Liver (tissue), 9 donors: ENCODE data around the gene DENND4C. TPM values are rescaled to one million over a fixed set of nuclear protein-coding genes. Genes with fewer than 3 reads are reported as not detected.

Source experiments
- DNase-seq: peaks from one replicate; pipeline ENCODE4 v3.0.0-alpha.2; 2017; ENCODE audit warnings: low spot score
- H3K27ac ChIP-seq, 2 donors: one replicate each; pipeline ENCODE4 v1.7.0; 2013; ENCODE audit warnings: inconsistent platforms in 2 of 2, low read length in 2 of 2, control low read depth in 1 of 2, low read depth in 1 of 2, mild to moderate bottlenecking in 1 of 2
- H3K27me3 ChIP-seq, 4 donors: one replicate each; pipeline versions ENCODE4 v1.6.1 to v1.7.0; 2013; ENCODE audit warnings: low read length in 3 of 4, inconsistent platforms in 1 of 4, mild to moderate bottlenecking in 1 of 4, moderate library complexity in 1 of 4; ENCODE audit not compliant: control insufficient read depth in 4 of 4, insufficient read depth in 4 of 4
- H3K36me3 ChIP-seq, 4 donors: one replicate each; pipeline versions ENCODE4 v1.6.1 to v1.7.0; 2013; ENCODE audit warnings: low read length in 3 of 4, mild to moderate bottlenecking in 3 of 4, low read depth in 1 of 4, moderate library complexity in 1 of 4; ENCODE audit not compliant: control insufficient read depth in 4 of 4, insufficient read depth in 3 of 4
- H3K4me1 ChIP-seq, 4 donors: one replicate each; pipeline versions ENCODE4 v1.6.1 to v1.7.0; 2013; ENCODE audit warnings: low read length in 3 of 4, mild to moderate bottlenecking in 3 of 4, moderate library complexity in 1 of 4; ENCODE audit not compliant: control insufficient read depth in 4 of 4, insufficient read depth in 4 of 4
- H3K4me3 ChIP-seq, 3 donors: one replicate each; pipeline versions ENCODE4 v1.6.1 to v1.7.0; 2013; ENCODE audit warnings: low read length in 3 of 3, control low read depth in 1 of 3, low read depth in 1 of 3, mild to moderate bottlenecking in 1 of 3
- H3K9ac ChIP-seq, 2 donors: one replicate each; pipeline ENCODE4 v1.7.0; 2013; ENCODE audit warnings: low read length in 2 of 2, mild to moderate bottlenecking in 2 of 2, moderate library complexity in 2 of 2, control low read depth in 1 of 2, low read depth in 1 of 2
- H3K9me3 ChIP-seq, 4 donors: one replicate each; pipeline versions ENCODE4 v1.6.1 to v1.7.0; 2013; ENCODE audit warnings: low read length in 3 of 4; ENCODE audit not compliant: control insufficient read depth in 4 of 4
- FOXA1 ChIP-seq: IDR thresholded peaks from 2 replicates; pipeline ENCODE4 v1.6.1; 2016; ENCODE audit warnings: antibody characterized with exemption
- FOXA2 ChIP-seq: IDR thresholded peaks from 2 replicates; pipeline ENCODE4 v1.6.1; 2016; ENCODE audit warnings: antibody characterized with exemption
- GABPA ChIP-seq, 2 donors: IDR thresholded peaks in 1 of 2; conservative IDR thresholded peaks in 1 of 2; 2 replicates each; pipeline ENCODE4 v1.6.1; 2016; ENCODE audit warnings: antibody characterized with exemption in 2 of 2, mild to moderate bottlenecking in 1 of 2, moderate library complexity in 1 of 2
- HNF4A ChIP-seq, 2 donors: conservative IDR thresholded peaks; 2 replicates each; pipeline ENCODE4 v1.6.1; 2016; ENCODE audit warnings: antibody characterized with exemption in 2 of 2, mild to moderate bottlenecking in 2 of 2
- HNF4G ChIP-seq: IDR thresholded peaks from 2 replicates; pipeline ENCODE4 v1.6.1; 2016; ENCODE audit warnings: antibody characterized with exemption
- JUND ChIP-seq, 2 donors: IDR thresholded peaks; 2 replicates each; pipeline ENCODE4 v1.6.1; 2016; ENCODE audit warnings: antibody characterized with exemption in 2 of 2
- NR2F2 ChIP-seq: IDR thresholded peaks from 2 replicates; pipeline ENCODE4 v1.6.1; 2016; ENCODE audit warnings: antibody characterized with exemption
- RAD21 ChIP-seq, 2 donors: IDR thresholded peaks; 2 replicates each; pipeline ENCODE4 v1.6.1; 2016; ENCODE audit warnings: antibody characterized with exemption in 2 of 2, mild to moderate bottlenecking in 2 of 2
- REST ChIP-seq: IDR thresholded peaks from 2 replicates; pipeline ENCODE4 v1.6.1; 2016; ENCODE audit warnings: antibody characterized with exemption, mild to moderate bottlenecking
- RXRA ChIP-seq, 2 donors: IDR thresholded peaks; 2 replicates each; pipeline ENCODE4 v1.6.1; 2017 to 2018; ENCODE audit warnings: antibody characterized with exemption in 2 of 2, mild to moderate bottlenecking in 1 of 2
- TAF1 ChIP-seq: conservative IDR thresholded peaks from 2 replicates; pipeline ENCODE4 v1.6.1; 2016; ENCODE audit warnings: antibody characterized with exemption, mild to moderate bottlenecking
- YY1 ChIP-seq: IDR thresholded peaks from 2 replicates; pipeline ENCODE4 v1.6.1; 2016; ENCODE audit warnings: antibody characterized with exemption, mild to moderate bottlenecking
- ZBTB33 ChIP-seq: IDR thresholded peaks from 2 replicates; pipeline ENCODE4 v1.6.1; 2016; ENCODE audit warnings: antibody characterized with exemption
- WGBS: extraction: QIAGEN DNeasy Blood & Tissue Kit; methylation state at CpG from one replicate; pipeline ENCODE4 v1.1.7; 2013; 5-methylcytosine and 5-hydroxymethylcytosine counted together
- polyA plus RNA-seq, 2 donors: library from polyadenylated mRNA; stranded (reverse) in 1 of 2; unstranded in 1 of 2; fragments of 200-250 nt in 1 of 2; fragments of >200 nt in 1 of 2; fragmentation: Nextera tagmentation in 1 of 2; extraction: Ambion mirVana in 1 of 2; gene quantifications; one replicate each; pipeline versions ENCODE4 v1.2.1 to v1.2.3, GENCODE V29; 2013 to 2015
- total RNA-seq, 2 donors: library from RNA; depleted of rRNA; stranded (reverse); fragments of >200 nt; gene quantifications; one replicate each; pipeline ENCODE4 v1.2.3, GENCODE V29; 2014
- TF ChIP-seq, protein P1 (sequence below): IDR thresholded peaks from 2 replicates; pipeline ENCODE4 v1.6.1; 2016; ENCODE audit warnings: antibody characterized with exemption
- TF ChIP-seq, protein P2 (sequence below): IDR thresholded peaks from 2 replicates; pipeline ENCODE4 v1.6.1; 2016; ENCODE audit warnings: antibody characterized with exemption
- TF ChIP-seq, protein P3 (sequence below): fragments of 150-350 bp; IDR thresholded peaks from 2 replicates; pipeline ENCODE4 v1.5.1; 2017; ENCODE audit warnings: improper control_type of control experiment, low read depth, low read length; ENCODE audit not compliant: missing input control
- donor health status: healthy.
- donor health status: healthy.
- donor health status: healthy.
- donor health status: healthy.
- donor health status: healthy.

DENND4C gene
- total and polyA plus RNA-seq, 4 donors, result 6.9 to 54.9 (median 14.8) TPM

DNA sequence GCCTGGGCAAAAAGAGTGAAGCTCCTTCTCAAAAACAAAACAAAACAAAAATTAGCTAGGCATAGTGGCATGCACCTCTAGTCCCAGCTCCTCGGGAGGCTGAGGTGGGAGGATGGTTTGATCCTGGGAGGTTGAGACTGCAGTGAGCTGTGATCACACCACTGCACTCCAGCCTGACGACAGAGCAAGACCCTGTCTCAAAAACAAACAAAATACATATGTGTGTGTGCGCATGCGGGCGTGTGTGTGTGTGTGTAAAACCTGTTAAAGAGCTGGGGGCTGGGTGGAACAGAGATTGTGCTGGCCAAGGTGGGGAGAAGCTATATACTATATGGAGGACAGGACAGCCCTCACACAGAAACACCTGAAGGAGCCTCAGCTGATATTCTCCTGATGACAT is 27.4 kb upstream of the DENND4C start:
- WGBS, result 95% methylated on average over 5 of the region's 5 CpGs

GRCh38 chr9:19208653-19209052 is 21.8 kb upstream of the DENND4C start:
- TF ChIP-seq FOXA1, result no peak
- H3K9ac ChIP-seq, result no peak overlapping the region
- no peak for DNase-seq

More for the DNA sequence above, 27.4 kb upstream of the DENND4C start:
- Histone ChIP-seq H3K9ac (no peak overlapping the region), H3K4me1 (peaks cover 3 to 9% (median 7%) of the 10 kb centered on the region in 4 donors), H3K36me3 (no peaks in the 10 kb centered on the region), H3K9me3 (no peaks in the 10 kb centered on the region), H3K27ac (no peak overlapping the region), H3K27me3 (no peaks in the 10 kb centered on the region), H3K4me3 (no peak overlapping the region)
- no peak for DNase-seq
- TF ChIP-seq NR2F2 (no peak), HNF4A (conservative IDR thresholded peaks at IDR 0.05) (no peak), JUND (IDR thresholded peaks at IDR 0.05) (no peak), RXRA (IDR thresholded peaks at IDR 0.05) (no peak), FOXA1 (no peak), GABPA (IDR thresholded peaks at IDR 0.05 in 1 of 2, conservative IDR thresholded peaks at IDR 0.05 in 1 of 2) (no peak), HNF4G (no peak), YY1 (no peak), RAD21 (IDR thresholded peaks at IDR 0.05) (no peak), TAF1 (no peak)
- TF ChIP-seq, protein P1, sequence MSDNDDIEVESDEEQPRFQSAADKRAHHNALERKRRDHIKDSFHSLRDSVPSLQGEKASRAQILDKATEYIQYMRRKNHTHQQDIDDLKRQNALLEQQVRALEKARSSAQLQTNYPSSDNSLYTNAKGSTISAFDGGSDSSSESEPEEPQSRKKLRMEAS, result no peak

DNA sequence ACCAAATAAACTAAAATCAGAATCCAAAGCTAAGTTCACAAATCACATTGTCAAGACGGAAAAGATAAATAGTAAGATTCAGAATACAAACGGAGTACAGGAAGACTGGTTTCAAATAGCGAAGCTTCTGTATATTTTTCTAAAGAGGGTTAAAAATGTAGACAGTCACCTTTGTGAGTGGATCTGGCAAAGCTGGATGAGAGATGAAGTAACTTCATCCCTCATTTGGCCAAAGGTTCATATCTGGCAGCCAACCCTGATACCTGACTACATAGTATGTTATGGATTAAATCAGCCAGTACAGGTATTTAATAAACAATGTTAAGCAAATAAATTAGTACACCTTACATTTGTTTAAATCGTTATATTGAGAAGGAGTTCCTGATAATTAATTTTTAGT is 21.3 kb upstream of the DENND4C start:
- no peaks in the 10 kb centered on the region for H3K27me3 ChIP-seq
- no peak for DNase-seq
- no peak overlapping the region for H3K4me3 ChIP-seq
- H3K36me3 ChIP-seq, result no peaks in the 10 kb centered on the region
- no peak overlapping the region for H3K27ac ChIP-seq
- no peaks in the 10 kb centered on the region for H3K9me3 ChIP-seq
- no peaks in the 10 kb centered on the region for H3K4me1 ChIP-seq
- 57% methylated on average over 4 of the region's 4 CpGs for WGBS
- H3K9ac ChIP-seq, result no peak overlapping the region
- TF ChIP-seq, protein P1, result no peak
- TF ChIP-seq REST, result no peak
- TF ChIP-seq, protein P2, sequence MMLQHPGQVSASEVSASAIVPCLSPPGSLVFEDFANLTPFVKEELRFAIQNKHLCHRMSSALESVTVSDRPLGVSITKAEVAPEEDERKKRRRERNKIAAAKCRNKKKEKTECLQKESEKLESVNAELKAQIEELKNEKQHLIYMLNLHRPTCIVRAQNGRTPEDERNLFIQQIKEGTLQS, result no peak
- TF ChIP-seq, protein P3, sequence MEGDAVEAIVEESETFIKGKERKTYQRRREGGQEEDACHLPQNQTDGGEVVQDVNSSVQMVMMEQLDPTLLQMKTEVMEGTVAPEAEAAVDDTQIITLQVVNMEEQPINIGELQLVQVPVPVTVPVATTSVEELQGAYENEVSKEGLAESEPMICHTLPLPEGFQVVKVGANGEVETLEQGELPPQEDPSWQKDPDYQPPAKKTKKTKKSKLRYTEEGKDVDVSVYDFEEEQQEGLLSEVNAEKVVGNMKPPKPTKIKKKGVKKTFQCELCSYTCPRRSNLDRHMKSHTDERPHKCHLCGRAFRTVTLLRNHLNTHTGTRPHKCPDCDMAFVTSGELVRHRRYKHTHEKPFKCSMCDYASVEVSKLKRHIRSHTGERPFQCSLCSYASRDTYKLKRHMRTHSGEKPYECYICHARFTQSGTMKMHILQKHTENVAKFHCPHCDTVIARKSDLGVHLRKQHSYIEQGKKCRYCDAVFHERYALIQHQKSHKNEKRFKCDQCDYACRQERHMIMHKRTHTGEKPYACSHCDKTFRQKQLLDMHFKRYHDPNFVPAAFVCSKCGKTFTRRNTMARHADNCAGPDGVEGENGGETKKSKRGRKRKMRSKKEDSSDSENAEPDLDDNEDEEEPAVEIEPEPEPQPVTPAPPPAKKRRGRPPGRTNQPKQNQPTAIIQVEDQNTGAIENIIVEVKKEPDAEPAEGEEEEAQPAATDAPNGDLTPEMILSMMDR, result no peak
- no peak for TF ChIP-seq RAD21 (IDR thresholded peaks at IDR 0.05)
- TF ChIP-seq JUND (IDR thresholded peaks at IDR 0.05), result no peak
- no peak for TF ChIP-seq HNF4G
- TF ChIP-seq GABPA (IDR thresholded peaks at IDR 0.05 in 1 of 2, conservative IDR thresholded peaks at IDR 0.05 in 1 of 2), result no peak
- no peak for TF ChIP-seq FOXA2
- no peak for TF ChIP-seq TAF1
- TF ChIP-seq NR2F2, result no peak
- TF ChIP-seq YY1, result no peak
- TF ChIP-seq ZBTB33, result no peak
- no peak for TF ChIP-seq FOXA1
- no peak for TF ChIP-seq HNF4A (conservative IDR thresholded peaks at IDR 0.05)
- TF ChIP-seq RXRA (IDR thresholded peaks at IDR 0.05), result no peak

More at GRCh38 chr9:19208653-19209052, 21.8 kb upstream of the DENND4C start:
- Histone ChIP-seq H3K9me3 (no peaks in the 10 kb centered on the region), H3K36me3 (no peaks in the 10 kb centered on the region), H3K27me3 (no peaks in the 10 kb centered on the region), H3K27ac (no peak overlapping the region), H3K4me1 (no peaks in the 10 kb centered on the region), H3K4me3 (no peak overlapping the region)
- WGBS, result 87% methylated on average over 1 of the region's 1 CpG
